Fibroblast of the conjunctiva (primary cell): ENCODE data around the gene HPSE.

Experiments
- DNase-seq: peaks from one replicate; pipeline ENCODE4 v3.0.0-alpha.2; 2010; ENCODE audit warnings: low read depth

The HPSE gene

GRCh38 chr4:83247415-83248357, 87.0 kb downstream of the HPSE start:
- DNase-seq: no peak
